RPMI8226 (cell line): ENCODE measurements around the gene TOR1AIP2.

Experiments
- DNase-seq: peaks from one replicate; pipeline ENCODE4 v3.0.0-alpha.2; 2015

TOR1AIP2 gene

DNA sequence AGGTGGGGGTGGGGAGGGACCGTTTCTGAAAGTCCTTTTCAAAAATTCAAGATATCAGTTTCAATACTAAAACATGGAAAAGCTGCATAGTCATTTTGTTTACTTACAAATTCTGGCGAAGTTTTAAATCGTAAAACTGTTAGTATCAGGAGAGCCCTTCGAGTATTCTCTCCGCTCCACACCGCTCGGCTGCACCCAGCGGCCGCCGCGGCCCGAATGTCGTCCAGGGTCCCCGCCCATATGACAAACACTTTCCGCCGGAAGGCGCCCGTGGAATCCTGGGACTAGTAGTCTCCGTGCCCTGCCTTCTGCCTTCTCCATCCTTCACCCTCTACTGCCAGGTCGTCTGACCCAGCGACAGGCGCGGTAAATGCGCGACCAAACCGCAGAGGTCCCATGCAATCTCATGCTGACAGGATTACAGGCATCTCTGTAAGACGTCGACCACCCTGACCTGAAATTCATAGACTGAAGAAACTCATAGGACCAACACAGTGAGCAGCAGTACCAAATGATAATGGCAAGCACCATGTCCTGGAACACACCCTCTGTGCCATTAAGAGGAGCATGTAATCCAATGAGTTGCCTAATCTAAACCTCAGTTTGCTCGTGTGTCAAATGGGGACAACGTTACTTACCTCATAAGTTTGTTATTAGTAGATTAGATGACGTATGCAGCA lies at the start of gene TOR1AIP2:
Gene TOR1AIP2 (minus strand): TSS at position 218 of the 680 bp plus-strand sequence. CDS start 25,138 bp downstream, outside the sequence.
- peak; percentile 94 for DNase-seq

DNA sequence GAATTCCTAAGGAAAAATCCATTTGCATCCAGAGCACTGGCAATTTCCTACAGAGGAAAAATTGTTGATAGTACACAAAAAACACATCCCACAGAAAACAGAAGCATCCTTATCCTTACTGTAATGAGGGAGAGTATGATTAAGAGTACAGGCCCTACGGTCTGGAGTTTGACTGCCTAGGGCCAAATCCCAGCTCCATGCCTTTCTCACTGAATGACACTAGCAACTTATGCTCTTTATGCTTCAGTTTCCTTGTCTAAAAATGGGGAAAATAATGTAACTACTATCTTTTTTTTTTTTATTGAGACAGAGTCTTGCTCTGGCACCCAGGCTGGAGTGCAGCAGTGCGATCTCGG lies 49.2 kb upstream of the TOR1AIP2 start:
- no peak for DNase-seq

DNA sequence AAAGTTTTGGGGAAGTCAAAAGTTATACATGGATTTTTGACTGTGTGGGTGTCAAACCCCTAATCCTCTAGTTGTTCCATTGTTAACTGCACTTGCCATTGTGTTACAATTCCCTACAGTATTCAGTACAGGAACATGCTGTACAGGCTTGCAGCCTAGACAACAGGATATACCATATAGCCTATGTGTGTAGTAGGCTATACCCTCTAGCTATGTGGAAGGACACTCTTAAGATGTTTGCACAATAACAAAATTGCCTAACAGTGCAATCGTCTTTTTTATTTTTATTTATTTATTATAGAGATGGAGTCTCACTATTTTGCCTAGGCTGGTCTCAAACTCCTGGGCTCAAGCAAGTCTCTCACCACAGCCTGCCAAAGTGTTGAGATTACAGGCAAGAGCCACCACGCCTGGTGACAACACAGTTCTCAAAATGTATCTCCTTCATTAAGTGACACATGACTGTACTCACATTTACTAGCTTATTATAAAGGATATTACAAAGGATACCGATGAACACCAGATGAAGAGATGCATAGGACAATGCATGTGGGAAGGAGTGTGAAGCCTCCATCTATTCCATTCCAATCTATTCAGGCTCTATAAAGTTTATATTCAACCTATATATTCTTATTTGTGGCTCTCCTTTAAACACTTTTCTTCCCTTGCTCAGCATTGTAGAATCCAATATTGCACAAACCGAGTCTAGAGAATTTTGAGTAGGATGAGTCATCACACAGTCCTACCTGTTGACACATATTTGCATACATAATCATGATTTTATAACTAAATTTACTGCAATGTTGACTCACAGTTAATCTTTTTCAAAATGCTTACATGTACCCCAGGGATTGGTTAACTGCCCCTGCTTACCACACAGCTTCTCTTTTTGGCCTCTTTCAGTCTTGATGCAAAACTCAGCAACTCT lies 48.6 kb upstream of the TOR1AIP2 start:
- DNase-seq, result no peak

DNA sequence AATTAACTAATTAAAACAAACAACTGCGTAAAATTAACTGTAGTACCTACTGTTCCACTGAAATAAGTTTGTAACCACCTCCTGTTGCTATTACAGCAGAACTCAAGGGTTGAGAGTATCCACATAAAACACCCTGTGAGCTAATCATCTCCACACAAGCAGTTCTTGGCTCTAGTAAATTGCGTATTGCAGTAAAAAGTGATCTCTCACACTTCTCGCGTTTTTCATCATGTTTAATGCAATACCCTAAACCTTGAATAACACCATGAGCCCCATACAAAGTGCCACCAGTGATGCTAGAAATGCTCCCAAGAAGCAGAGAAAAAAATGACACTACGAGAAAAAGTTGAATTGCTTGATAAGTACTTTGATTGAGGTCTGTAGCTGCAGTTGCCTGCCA lies 47.7 kb upstream of the TOR1AIP2 start:
- no peak for DNase-seq

DNA sequence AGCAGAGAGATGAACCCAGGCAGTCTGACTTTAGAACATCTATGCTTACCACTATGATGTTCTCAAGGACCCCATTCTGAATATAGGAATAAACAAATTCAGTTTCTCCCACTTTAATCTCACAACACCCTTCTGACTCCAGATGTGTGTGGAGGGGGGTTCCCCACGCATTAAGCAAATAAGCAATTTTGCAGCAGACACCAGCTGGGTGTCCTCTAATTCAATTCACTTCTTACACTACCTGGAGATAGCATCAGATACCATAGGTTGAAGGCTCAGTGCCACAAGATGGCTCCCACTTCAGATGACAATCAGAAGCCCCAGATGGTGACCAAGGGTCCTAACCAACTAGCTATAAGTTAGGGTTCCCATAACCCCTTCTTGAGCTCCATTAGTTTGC lies 46.7 kb upstream of the TOR1AIP2 start:
- no peak for DNase-seq

DNA sequence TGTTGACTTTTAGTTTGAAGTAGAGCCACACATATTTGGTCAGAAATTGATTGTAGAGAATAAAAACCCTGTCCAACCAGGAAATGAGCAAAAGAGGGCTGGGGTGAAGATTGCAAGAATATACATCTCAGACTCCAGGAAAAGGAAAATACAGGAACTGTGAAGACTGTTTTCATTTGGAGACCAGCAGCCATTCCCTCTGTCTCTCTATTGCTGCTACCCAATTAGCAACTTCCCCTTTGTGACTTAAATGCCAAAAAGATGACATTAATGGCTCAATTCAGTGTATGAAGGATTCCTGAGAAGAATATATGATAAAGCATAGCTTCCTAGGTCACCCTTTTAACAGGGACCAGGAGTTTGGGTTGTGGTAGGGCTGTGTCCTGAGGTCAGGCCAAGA lies 45.4 kb upstream of the TOR1AIP2 start:
- no peak for DNase-seq

DNA sequence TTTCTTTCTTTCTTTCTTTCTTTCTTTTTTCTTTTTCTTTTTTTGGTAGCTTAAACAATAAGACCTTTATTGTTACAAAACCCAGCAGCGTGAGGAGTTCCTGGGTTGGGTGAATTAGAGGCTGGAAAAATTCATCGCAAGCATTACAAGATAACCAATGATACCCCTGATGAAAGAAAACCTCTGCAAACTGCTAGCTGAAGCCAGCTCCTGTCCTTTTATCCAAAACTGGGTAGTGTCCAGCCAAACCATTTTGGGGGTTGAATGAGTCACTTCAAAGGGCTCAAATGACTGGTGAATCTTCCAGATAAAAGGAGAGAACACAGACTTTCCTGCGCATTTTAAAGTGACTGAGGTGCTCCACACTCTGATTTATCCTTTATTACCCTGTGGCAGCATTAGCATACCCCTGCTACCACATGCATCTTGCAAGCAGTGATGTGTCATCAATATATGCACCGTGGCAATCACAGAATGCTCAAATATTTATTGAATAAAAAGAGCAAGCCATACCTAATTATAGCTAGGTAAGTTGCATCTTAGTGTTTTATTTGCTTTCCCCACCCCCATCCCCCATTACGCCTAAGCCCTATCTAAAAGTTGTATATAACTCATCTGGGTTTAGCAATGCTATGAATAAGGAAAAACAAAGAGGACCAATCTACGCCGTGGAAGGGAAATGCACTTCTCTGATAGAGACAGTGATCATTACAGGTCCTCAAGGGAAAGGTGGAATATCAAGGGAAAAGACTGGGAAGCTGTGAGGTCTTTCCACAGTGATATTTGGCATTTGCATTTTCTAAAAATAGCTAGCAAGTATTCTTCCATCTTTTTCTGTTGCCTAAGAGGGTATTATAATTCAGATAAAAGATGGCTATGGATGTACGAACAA lies 44.6 kb upstream of the TOR1AIP2 start:
- no peak for DNase-seq

DNA sequence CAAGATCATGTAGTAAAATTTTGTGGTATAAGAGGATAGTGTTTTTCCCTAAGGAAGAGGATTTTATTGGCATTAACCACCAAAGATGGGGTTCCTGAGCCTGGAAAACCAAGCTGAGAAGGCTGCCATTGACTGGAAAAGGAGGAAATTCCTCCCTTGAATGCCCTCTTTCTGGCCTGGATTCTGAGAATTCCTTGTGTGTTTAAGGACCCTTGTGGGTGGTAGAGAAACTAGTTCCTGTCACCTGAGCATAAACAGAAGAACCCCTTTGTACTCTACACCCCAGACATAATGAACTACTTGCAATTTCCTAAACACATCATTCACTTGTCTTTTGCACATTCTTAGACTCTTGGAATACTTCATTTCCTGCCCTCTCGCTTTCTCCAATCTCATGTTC lies 43.9 kb upstream of the TOR1AIP2 start:
- no peak for DNase-seq

DNA sequence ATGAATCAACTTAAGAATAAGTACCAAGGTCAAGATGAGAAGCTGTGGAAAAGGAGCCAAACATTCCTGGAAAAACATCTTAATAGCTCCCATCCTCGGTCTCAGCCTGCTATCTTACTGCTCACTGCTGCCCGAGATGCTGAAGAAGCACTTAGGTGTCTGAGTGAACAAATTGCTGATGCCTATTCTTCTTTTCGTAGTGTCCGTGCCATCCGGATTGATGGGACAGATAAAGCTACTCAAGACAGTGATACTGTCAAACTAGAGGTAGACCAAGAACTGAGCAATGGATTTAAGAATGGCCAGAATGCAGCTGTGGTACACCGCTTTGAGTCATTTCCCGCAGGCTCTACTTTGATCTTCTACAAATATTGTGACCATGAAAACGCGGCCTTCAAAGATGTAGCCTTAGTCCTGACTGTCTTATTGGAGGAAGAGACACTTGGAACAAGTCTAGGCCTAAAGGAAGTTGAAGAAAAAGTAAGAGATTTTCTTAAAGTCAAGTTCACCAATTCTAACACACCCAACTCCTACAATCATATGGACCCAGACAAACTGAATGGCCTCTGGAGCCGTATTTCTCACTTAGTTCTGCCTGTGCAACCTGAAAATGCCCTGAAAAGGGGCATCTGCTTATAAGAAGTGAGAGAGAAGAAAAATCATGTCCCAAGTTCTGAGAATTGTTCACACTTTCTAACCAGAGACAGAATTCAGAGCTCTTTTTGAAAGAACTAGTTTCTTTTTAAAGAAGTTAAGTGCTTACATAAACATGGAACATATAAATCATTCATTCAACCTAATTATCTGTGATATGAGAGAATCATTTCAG lies 40.2 kb upstream of the TOR1AIP2 start:
- no peak for DNase-seq

DNA sequence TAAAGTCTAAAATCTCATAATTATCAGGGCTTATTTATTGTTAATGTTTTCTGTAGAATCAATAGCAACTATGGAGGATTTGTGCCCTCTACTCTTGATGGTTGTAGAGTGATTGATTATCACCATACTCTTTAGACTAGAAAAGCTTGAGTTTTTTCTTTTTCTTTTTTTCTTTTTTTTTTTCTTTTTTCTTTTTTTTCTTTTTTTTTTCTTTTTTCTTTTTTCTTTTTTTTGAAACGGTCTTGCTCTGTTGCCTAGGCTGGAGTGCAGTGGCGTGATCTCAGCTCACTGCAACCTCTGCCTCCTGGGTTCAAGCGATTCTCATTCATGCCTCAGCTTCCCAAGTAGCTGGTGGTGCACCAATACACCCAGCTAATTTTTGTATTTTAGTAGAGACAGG lies 34.2 kb upstream of the TOR1AIP2 start:
- no peak for DNase-seq

DNA sequence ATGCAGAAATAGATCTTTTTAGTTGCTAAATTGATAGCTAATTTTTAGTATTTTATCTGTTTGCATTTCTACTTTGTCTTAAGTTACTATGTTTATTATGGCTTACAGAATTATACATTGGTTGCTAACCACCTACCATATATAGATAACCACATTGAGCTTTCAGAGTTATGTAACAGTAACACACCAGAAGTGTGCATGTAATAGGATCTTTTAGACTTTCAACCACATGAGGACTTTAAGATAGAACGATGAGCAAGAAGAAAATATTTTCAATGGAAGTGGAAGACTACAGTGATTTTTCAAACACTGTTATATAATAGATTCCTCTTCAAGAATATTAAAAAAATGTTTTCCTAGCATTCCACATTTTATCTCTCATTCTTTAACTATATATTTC lies 33.3 kb upstream of the TOR1AIP2 start:
- no peak for DNase-seq

DNA sequence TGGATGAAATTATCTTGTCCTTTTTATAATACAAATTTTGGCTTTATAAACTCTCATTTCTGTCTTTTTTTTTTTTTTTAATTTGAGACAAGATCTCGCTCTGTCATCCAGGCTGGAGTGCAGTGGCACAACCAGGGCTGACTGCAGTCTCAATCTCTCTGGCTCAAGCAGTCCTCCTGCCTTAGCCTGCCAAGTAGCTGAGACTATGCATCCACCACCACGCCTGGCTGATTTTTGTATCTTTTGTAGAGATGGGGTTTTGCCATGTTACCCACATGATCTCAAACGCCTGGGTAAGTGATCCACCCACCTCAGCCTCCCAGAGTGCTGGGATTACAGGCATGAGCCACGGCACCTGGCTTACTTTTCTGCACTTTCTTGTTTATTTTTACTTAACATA lies 12.0 kb upstream of the TOR1AIP2 start:
- no peak for DNase-seq

DNA sequence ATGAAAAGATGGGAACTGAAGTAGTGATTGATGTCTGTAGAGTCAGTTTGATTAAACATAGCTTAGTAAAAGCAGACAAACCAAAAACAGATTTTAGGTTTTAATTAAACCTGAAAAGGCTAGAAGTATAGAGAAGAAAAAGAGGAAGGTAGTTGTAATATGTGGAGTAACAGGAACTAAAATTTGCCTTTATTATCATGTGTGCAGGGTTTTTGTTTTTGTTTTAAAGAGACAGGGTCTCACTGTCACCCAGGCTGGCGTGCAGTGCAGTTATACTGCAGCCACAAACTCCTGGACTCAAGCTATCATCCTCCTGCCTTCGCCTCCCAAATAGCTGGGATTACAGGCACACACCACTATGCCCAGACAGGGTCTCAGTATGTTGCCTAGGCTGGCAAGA lies 10.5 kb upstream of the TOR1AIP2 start:
- DNase-seq, result no peak

DNA sequence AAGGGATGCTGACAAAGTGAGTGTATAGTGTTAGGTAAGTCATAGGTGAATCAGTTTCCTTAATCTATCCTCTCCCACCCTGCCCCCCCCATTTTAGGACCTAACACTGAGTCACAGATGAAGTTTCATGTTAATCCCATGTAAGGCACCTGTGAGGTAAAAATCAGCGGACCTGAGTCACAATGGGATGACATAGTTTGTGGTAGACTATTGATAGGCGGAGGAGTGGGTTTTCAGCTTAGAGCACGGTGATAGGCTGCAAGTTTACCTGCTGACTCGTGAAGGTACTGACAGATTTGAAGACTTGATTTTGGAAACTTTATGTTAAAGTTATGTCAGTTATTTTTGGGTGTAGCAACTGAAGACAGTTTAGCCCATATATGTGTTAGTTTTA lies 6.1 kb upstream of the TOR1AIP2 start:
- peak; percentile 41 for DNase-seq

DNA sequence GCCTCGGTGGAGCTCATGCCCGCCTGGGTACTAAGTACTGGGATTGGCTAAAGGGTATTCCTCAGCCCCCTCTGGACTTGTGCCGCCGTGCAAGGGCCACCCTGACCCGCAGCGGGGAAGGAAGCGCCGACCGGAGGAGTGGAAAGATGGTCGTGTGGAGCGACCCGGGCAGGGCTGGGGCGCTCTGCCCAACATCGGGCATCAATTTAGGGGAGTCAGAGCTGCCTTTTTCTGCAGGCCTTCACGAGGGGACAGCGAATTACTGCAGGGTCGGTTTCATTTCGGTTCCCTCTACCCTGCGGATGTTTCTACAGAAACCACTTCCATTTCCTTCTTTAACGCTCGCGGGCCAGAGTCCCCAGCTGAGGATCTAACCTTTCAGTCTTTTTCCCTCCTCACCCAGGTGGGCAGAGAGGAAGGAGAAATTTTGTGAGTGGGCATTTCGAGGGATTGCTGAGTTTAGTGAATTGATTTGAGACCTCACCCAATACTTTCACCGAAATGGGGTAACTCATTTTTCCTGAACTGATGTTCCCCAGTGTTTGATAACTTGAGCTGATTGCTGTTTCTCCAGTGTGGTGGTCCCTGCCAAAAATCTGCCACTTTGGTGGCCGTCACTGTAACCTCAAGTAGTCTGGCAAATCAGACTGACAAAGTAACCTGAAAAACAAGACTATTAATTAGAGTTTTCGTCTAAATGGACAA lies 5.6 kb upstream of the TOR1AIP2 start:
- DNase-seq, result peak; percentile 63

DNA sequence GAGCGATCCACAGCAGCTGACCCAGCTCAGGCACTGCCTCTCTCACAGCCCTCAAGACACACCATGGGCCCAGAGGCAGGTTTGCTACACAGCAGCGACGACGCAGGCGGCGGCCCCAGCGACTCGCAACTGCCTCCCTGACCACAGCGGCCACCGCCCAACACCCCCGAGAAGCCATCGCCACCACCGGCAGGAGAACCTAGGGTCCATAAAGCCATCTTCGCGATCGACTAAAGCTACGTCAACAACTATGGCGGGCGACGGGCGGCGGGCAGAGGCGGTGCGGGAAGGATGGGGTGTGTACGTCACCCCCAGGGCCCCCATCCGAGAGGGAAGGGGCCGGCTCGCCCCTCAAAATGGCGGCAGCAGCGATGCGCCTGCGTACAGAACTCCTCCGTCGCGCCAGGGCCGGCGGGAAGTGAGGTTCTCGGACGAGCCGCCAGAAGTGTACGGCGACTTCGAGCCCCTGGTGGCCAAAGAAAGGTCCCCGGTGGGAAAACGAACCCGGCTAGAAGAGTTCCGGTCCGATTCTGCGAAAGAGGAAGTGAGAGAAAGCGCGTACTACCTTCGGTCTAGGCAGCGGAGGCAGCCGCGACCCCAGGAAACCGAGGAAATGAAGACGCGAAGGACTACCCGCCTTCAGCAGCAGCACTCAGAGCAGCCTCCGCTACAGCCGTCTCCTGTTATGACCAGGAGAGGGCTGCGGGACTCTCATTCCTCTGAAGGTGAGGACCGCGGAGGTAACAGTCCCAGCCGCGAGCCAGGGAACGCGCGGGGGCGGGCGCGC lies 4.8 kb upstream of the TOR1AIP2 start, which contains the start of gene TOR1AIP1:
Gene TOR1AIP1 (plus strand): TSS at position 33 of the 787 bp plus-strand sequence. CDS start 218 bp downstream, at position 251.
- peak; percentile 99 for DNase-seq

DNA sequence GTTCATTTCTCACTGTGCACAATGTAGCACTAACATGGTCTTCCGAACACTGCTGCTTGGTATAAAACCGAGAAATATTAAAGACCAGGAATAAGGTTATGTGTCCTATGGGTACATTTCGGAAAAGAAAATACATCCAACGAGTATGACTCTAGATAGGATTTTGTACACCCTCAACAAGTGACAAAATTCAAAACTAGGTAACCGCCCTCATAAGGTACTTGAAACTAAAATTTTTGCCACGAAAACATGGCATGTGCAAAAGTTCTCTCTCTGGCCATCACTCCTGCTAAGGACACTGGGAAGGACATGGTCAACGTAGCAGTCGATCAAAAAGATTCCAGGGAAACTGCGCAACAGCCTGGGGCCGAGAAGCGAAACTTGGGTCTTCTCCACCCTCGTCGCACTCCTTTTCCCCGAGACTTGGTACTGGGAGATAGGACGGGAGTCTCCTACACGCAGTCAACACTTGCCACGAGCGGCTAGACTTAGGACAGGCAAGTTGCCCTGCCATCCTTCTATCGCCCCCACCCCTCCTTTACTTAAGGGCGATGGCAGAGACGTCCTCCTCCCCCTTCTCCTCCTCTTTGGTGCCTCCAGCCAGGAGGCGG lies 4.1 kb upstream of the TOR1AIP2 start:
- DNase-seq, result peak; percentile 74

DNA sequence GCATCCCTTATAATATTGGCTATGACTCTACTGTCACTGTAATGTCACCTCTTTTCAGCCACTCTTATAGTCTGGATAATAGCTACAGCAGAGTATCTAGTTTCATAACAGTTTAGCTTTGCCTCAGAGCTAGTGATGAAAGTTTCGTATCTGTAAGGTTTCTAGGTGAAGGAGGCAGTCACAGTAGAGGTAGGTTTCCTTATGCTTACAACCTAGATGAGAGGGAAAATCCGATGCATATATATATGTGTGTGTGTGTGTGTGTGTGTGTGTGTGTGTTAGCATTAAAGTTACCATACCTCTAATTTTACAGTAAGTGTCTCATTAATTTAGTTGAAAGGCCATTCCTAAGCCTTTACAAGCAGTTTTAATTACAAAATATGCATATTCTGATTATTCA lies 2.2 kb upstream of the TOR1AIP2 start:
- no peak for DNase-seq

DNA sequence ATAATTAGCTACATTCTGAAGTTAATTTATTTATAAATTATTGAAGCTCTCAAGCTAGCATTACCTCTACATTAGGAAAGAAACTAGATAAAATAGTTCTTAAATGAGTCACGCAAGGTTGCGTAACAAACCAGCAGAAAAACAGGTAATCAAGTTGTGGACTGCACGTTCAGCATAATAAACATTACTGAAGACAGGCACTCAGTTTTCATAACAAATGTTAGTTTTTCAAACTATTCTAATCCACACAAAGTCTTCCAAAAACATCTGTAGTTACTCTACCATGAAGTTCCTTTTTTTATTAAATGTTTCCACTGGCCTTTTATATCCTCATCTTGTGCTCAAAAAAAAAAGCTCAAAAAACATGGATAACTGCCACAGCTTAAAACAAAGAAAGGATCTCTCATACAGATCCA lies 1.3 kb downstream of the TOR1AIP2 start:
- no peak for DNase-seq

DNA sequence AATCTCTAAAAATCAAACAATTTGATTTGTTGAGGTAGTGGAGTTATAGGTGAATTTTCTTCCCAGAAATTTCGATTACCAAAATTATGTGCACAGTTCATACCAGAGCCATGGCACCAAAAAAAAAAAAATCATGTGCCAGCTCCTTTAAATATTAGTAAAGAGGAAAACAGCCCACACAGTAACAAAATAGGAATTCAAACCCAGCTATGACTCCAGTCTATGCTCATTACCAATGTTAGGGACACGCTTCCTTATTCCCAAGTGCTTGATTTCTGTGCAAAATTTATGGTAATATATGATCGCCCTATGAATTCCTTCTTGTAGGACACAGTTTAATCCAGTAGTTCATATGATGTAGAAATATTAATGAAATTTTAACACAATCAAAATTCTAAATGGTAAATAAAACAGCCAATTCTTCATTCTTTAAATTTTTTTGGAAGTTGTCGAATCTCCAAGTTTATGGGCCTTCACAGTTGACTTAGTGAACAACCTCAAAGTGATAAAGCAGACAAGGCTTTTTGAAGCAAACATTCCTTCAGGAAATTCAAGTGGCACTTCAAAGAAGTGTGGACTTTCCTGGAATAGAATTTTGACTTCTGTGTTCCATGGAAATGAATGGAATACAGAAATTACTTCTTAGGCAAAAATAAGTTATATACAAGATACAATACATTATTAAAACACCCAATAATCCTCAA lies 1.9 kb downstream of the TOR1AIP2 start:
- DNase-seq, result no peak
